HG03097 (cell line): ENCODE results near the gene SLC25A51.

Experiments used
- ATAC-seq: cut with Tn5 transposase; IDR thresholded peaks from one replicate; pipeline ENCODE4 v1.9.1; 2021; ENCODE audit not compliant: unreplicated experiment, low FRiP score

SLC25A51 gene

GRCh38 chr9:37840560-37841194, 63.2 kb downstream of the SLC25A51 start:
- no peak for ATAC-seq

DNA sequence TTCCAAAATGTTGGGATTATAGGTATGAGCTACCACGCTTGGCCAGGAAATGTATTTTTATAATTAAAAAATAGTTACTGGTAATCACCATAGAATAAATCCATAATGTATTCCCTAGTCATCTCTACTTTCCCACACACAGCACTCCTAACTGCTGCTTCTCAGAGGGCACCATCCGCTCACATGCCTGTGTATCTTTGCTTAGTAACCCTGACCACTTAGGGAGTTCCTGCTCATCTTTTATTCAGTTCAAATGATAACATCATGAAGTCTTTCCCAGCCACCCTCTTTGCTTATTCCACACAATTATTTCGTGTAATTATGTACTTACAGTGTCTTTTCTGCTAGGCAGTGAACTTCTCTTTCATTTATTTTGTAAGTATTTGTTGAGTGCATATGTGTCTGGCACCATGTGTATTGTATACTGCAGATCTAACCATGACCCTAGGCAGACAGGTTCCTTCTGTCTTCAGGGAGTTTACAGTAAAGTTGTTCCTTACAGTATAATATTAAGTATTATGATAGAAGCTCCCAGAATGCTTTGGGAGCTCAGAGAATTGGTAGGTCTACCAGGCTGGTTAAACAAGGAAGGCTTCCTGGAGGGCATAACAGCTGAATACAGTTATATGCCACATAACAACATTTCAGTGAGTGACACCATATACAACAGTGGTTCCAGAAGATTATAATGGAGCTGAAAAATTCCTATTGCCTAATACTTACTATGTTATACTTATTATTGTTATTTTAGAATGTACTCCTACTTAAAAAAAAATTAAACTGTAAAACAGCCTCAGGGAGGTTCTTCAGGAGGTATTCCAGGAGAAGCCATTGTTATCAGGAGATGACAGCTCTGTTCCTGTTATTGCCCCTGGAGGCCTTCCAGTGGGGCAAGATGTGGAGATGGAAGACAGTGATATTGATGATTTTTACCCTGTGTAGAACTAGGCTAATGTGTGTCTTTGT, 64.1 kb downstream of the SLC25A51 start:
- no peak for ATAC-seq
